ENCODE measurements around the gene SLC17A9.
"Not testable (repeated sequence)": the region's sequence is repeated elsewhere in the genome, so short reads cannot be mapped to it uniquely, and the experiment has no call there.

The SLC17A9 gene

DNA sequence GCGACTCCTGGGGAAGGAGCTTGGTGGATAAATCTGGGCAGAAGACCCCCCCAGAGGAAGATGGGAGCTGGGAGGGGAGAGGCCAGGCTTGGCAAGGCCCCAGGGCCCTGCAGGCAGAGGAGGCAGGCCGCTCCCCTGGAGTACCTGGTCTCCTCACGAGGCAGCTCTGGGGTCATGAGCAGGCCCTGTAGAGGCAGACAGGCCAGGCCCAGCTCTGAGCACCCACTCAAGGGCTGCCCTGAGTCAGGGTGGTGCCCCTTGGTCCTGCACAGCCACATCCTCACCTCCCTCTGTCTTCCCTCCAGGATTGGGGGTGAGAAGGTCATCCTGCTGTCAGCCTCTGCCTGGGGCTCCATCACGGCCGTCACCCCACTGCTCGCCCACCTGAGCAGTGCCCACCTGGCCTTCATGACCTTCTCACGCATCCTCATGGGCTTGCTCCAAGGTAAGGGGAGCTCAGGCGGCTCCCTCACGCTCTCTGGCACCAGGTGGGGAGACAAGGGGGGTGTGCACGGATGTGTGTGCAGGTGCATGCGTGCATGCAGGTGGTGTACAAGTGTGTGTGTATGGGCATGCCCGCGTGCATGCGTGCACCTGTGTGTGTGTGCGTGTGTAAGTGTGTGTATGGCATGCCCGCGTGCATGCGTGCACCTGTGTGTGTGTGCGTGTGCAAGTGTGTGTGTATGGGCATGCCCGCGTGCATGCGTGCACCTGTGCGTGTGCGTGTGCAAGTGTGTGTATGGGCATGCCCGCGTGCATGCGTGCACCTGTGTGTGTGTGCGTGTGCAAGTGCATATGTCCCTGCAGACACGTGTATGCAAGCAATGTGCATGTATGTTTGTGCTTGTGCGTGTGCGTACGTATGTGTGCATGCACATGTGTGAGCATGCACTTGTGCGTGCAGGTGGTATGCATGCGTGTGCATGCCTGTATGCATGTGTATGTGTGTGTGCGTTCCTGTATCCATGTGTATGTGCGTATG is 4.9 kb downstream of the SLC17A9 start:
- no peak for DNase-seq

DNA sequence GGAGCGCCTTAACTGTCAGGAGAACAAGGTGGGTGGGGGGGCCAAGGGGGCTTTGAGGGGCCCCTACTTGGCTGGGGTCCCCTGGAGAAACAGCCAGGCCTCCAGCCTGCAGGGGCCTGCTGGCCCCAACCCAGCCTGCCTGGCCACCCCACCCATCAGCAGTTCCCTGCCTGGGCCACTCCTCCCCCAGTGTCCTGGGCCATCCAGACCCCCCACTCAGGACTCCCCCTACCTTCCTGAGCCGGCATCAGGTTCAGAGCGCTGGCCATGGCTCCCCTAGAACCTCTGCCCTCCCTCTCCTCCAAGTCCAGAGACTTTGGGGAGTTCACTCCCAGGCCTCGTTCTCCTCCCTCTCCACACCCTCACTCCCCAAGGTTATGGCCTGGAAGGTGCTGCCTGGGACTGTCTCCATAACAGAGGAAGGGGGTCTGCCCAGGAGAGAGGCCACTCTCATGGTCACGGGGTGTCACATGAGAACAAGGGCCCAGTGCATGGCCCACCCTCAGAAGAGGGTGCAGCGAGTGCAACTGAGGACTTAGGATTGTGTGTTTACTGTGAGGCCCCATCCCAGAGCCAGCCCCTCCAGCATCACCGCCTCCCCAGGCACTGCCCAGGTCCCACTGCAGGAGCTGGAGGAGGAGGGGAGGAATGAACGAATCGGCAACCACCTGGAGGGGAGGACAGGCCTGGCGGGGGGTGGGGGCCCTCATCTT is 6.0 kb downstream of the SLC17A9 start:
- no peak for DNase-seq

DNA sequence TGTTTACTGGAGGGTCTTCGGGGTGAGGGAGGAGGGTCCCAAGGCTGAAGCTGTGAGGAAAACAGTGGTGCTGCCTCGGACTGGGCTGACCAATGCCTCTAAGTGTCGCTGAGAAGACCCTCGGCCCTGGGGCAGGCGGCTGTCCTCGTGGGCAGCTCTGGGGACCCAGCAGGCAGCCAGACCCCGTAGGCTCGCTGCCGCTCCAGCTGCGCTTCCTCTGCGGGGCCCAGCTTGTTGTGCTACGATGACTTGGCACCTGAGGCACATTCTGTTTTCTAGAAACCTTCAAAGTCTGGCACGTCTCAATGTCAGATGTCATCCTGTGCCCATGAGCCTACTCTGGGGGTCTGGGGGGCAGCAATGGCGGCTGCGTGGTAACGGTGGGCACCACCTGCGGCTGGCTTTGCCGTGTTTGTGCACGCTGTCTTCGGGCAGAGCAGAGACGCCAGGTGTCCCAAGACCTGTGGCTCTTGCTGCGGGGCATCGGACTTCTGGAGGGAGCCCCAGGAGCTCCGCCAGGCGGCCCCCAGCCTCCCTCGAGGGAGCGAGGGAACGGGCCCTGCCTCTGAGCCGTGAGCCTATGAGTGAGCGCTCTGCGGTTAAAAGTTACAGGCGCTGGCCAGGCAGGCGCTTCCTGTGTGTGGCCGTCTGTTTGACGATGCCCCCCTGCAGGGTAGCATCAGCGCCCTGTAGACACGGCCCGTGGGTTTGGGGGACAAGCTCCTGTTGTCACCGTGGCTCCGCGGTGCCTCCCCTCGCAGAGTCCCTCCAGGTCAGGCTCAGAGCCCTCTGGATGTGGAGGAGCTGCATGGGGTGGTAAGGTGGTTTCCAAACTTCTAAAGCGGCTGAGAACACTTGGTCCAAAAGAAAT is 6.8 kb downstream of the SLC17A9 start:
- DNase-seq: no peak

DNA sequence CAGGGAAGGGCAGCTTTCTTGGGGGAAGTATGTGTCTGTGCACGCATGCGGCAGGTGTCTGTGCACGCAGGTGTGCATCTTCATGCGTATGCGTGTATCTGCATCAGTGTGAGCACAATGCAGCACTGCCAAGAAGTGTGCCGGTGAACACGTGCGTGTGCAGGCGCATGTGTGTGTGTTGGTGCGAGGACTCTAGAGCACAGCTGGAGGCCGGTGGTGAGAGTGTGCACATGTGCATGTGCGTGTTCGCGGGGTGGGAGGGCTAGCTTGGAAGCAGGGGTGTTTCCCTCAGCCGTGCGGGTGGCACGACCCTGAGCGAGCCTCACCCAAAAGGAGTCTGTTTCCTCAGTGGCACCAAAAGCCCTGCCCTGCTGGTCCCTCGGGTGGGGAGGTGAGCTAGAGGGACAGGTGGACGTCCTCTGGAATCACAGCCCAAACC is 7.5 kb downstream of the SLC17A9 start:
- no peak for DNase-seq

DNA sequence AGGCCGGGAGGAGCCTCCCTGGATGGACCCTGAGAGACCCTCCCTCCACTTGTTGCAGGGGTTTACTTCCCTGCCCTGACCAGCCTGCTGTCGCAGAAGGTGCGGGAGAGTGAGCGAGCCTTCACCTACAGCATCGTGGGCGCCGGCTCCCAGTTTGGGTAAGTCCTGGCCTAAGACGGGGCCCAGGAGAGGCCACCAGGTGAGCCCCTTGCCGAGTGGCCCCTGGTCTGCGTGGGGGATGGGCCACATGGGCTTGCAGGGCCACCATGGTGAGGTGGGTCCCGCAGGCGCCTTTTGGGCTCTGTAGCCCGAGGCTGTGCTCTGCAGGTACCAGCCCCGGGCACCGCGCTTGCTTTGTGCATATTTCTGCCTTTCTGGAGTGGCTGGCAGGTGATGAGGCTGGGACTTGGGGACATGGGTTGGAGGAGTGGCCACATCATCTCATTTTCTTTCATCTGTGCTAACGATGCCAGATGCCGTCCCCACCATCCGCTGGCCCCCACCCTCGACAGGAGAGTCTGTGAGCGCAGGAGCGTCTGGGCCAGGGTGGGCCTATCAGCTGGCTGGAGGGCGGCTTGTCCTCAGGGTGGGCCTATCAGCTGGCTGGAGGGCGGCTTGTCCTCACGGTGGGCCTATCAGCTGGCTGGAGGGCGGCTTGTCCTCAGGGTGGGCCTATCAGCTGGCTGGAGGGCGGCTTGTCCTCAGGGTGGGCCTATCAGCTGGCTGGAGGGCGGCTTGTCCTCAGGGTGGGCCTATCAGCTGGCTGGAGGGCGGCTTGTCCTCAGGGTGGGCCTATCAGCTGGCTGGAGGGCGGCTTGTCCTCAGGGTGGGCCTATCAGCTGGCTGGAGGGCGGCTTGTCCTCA is 8.2 kb downstream of the SLC17A9 start:
- not testable (repeated sequence) for DNase-seq

DNA sequence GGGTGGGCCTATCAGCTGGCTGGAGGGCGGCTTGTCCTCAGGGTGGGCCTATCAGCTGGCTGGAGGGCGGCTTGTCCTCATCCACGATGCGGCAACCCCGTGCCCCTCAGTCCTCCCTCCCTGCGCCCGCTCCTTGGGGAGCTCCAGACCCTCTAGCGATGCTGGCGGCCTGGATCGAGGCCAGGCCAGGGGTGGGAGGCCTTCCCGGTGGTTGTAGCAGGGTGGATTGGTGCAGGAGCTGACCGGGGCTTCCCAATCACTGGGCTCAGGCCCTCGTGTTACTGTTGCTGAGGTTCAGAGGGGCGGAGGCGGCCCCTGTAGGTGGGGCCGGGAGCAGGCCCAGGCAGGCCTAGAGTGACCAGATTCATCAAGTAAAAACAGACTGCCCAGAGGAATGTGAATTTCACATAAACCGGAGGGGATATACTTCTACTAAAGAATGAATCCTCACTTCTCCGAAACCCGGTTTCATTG is 8.8 kb downstream of the SLC17A9 start:
- no peak for DNase-seq

DNA sequence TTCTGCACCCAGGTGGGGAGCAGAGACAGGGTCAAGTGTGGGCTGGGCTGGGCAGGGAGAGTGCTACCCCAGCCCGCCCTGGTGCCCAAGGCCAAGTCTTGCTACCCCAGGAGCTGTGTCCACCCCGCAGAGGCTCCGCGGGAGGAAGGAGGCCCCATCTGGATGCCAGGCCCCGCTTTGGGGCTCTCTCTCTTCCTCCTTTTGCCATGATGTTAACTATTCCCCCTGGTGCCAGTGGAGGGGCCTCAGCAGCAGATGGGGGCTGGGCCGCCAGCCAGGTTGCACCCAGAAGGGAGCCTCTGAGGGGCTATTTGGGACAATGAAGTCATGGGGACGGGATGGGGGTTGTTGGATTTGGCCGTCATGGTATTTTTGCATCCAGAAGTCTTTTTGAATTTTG is 9.3 kb downstream of the SLC17A9 start:
- DNase-seq: no peak

DNA sequence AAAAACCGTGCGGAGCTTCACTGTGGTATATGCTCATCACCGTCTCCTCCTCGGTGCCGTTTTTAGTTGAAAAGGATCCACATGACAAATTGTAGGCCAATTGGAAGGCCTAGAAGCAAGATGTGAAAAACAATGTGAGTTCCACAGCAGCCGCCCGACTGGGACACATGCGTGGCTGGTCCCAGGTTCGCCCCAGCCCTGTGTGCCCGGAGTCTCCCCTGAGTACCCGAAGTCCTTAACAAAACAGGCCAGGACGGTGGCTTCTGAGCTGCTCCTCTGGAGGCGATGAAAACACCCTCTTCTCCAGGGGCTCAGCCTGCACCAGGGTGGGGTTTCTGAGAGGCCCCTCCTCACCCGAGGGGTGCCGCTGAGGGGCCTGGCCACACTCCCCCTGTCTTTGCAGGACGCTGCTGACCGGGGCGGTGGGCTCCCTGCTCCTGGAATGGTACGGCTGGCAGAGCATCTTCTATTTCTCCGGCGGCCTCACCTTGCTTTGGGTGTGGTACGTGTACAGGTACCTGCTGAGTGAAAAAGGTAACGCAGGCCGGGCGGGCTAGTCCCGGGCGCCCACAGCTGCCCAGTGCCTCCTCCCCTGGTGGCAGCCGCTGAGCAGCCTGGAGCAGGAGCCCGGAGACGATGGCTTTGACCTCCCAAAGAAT is 9.8 kb downstream of the SLC17A9 start:
- DNase-seq: no peak

DNA sequence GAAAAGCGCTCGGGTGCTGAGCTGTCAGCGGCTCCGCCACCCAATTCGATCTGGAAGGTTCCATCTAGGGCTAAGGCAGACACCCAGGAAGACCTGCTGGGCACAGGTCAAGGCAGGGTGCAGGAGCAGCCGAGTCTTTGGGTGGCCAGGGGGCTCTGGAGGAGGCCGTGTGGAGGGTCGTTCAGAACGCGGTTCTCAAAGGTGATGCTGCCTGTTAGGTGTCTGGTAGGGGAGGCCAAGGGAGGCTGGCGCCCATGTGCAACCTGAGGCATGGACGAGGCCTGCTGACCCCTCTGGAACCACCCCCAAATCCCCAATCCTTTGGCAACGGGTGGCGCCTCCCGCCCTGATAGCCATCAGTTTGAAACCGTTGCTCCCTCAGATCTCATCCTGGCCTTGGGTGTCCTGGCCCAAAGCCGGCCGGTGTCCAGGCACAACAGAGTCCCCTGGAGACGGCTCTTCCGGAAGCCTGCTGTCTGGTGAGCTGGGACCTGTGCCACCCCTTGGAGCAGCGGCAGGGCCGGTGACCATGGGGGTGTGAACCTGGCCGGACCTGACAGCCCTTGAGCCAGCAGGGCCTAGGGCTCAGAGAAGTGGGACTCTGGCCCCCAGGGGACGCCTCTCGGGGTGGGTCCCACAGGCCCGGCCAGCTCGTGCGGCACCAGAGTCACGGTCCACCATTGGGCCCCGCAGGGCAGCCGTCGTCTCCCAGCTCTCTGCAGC is 10.5 kb downstream of the SLC17A9 start:
- no peak for DNase-seq

DNA sequence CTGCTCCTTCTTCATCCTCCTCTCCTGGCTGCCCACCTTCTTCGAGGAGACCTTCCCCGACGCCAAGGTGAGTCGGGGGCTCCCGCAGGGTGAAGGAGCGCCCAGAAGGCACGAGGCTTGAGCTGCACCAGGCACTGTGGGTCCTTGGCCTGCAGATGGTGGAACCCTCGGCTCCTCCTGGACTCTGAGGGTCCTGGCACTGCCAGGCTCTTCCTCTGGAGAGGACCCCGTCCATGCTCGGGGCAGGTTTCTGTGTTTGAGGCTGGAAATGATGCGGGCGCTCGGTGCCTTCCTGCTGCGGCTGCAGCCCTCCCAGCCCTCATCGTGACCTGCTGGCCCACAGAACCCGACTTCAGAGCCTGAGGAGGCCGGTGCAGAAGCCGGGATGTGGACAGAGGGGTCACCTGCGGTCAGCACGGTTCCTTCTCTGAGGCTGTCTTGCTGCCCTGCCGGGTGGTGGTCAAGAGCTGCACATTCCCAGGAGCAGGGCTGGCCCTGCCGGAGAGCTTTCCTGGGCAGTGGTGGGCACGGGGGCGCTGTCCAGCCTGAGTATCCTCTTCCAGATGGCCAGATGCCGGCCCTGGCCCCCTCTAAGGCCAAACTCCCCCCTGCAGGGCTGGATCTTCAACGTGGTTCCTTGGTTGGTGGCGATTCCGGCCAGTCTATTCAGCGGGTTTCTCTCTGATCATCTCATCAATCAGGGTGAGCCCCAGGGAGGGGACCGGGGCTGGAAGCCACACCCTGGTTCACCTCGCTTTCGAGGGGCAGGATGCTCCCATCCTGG is 11.3 kb downstream of the SLC17A9 start:
- DNase-seq: no peak

DNA sequence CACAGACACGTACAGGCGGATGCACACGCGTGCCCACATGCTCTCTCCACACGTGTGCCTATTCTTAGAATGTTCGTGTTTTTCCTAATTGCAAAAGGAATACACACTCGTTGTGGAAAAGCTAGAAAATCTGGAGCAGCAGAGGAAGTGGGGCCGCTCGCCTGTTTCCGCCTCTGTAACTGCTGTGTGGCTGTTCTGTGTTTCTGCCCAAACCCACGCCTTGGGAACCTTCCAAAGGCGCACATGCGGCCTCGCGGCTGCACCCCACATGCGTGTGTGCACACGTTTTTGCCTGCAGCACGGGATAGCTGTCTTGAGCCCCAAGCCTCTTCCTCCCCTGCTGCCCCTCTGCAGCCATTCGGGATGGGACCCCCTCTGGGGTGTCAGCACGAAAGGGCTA is 12.2 kb downstream of the SLC17A9 start:
- DNase-seq: no peak

DNA sequence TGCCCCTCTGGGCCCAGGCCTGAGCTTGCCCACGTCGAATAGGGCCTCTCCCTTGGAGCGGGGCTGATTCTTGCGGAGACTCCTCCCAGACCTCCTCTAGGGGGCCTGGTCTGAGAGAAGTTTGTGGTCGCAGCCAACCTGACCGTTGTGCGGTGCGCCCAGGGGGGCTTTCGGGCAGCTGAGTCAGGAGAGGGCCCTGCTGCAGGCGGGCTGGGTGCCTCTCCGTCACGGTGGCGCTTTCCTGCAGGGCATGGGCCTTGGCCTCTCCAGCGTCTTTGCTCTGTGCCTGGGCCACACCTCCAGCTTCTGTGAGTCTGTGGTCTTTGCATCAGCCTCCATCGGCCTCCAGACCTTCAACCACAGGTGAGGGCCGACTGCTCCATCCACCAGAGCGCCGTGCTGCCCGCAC is 12.9 kb downstream of the SLC17A9 start:
- no peak for DNase-seq

DNA sequence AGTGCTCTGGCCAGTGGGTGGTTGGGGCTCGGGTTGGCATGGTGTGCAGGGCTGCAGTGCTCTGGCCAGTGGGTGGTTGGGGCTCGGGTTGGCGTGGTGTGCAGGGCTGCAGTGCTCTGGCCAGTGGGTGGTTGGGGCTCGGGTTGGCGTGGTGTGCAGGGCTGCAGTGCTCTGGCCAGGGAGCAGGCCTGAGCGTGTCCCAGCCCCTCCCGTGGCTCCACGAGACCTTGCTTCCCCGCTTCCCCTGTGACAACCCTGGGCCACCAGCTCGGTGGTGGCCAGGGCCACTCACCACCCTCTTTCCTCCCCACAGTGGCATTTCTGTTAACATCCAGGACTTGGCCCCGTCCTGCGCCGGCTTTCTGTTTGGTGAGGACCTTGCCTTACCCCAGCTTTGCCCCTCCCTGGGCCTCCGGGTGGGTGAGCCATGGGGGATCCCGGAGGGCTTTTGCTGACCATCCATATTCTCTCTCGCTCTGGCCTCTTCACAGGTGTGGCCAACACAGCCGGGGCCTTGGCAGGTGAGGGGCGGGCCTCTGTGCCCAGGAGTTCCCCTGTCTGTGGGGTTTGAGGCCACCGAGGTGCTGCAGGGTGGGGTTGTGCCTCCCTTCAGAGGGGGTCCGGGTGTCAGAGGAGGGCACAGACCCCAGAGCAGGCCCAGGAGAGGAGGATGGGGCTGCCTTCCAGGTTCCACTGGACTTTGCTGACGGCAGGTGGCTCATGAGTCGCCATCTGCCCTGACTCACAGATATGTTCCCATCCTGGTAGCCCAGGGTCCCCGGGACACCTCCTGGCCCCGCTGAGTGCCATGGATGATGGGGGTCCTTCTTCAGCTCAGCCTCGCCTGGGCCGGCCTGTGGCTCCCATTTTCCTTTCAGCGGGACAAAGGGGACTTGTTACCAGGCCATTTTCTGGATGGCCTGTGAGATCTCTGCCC is 14.0 kb downstream of the SLC17A9 start:
- DNase-seq: no peak

DNA sequence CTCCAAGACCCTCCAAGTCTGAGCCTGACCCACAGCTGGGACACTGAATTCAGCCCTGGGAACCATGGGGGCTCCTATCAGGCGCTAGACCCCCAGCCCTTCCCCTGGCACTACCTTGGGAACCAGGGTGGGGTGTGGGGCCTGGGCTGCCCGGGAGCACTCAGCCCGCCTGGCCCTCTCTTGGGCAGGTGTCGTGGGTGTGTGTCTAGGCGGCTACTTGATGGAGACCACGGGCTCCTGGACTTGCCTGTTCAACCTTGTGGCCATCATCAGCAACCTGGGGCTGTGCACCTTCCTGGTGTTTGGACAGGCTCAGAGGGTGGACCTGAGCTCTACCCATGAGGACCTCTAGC is 14.6 kb downstream of the SLC17A9 start:
- no peak for DNase-seq

DNA sequence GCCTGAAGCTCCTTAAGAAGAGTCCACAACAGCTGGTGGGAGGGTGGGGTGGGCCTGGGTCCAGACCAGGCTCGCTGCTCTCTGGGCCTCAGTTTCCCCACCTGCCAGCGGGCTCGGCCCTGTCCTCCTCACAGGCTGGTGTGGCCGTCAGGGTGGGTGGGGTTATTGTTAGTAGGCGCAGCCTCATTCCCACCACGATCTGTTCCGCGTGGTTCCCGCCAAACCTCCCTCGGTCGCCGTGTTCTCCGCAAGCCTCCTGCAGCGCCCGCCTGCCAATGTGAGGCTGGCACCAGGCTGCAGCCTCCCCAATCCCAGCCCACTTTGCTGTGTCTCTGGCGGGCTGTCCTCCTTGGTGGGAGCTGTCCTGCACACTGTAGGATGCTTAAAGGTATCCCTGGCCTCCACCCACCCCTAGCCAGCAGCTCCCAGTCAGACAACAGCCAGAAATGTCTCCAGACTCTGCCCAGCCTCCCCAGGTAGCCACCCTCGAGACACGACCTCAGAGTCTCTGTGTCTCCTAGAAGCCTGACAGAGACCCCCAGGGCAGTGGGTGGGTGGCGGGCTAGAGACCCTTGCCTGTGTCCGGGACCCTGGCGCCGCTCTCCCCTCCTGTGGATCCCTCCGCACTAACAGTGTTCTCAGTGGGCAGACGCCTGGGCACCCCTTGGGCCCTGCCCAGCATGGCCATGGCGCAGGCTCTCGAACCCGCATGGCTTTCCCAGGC is 15.3 kb downstream of the SLC17A9 start:
- no peak for DNase-seq

DNA sequence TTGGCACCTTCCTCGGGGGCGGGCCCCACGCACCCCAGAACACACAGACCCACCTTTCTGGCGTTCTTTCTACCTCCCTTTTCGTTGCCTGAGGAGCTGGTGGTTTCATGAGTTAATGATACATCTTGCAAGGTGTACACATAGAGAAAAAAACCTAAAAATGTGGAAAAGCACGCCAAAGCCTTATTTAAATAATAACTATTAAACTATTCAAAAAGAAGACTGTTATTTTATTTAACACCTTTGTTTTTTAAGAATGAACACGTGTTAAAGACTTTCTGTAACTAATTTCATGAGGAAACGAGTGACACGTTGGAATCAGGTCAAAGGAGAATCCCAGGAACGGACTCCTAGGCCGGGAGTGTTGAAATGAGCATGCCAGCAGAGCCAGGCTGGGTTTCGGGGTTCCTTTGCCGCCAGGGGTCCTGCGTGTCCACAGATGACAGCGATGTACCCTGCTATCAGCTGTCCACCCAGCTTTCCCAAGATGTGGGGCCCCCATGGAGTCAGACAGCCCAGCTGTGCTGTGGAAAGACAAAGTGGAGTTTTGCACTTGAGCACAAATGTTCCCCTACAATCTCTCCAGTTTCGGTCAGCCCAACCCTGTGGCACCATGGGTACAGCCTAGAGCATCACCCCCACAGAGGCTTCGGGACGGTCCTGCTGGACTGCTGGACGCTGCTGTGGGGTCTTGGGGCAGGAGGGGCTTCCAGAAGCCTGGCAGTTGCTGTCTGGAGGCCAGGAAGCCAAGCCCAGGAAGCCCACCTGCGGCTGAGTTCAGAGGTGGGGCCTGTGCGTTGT is 16.1 kb downstream of the SLC17A9 start:
- DNase-seq: no peak

DNA sequence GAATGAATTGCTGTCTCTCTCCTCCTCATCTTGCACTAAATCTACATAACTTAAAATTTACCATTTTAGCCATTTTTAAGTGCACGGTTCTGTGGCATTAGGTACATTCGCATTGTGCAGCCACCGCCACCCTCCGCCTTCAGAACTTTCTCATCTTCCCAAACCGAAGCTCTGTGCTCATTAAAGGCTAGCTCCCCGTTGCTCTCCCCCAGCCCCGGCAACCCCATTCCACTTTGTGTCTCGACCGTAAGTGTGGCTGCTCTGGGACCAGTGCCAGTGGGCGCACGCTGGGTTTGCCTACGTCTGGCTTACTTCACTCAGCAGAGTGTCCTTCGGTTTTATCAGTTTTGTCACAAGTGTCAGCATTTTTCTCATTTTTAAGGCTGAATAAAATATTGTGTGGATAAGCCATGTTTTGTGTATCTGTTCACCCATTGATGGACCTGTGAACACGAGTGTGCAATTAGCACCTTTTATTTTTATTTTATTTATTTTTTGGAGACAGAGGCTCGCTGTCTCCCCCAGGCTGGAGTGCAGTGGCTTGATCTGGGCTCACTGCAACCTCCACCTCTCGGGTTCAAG is 16.8 kb downstream of the SLC17A9 start:
- no peak for DNase-seq

Measured in right hindlimb (tissue), 1 donor.